ENCODE data around the gene STYXL2.

- TF ChIP-seq POLR2A (IDR thresholded peaks at IDR 0.05) (no peak), CTCF (IDR thresholded peaks at IDR 0.05) (no peak)
These were observed 33.8 kb downstream of the STYXL2 start for GRCh38 chr1:167127661-167128060.
